Esophagus squamous epithelium (tissue), 4 donors: ENCODE results near the gene KPTN.

ENCODE experiments used
- POLR2A ChIP-seq, 4 donors: fragments of 450-650 bp; IDR thresholded peaks; one replicate each; pipeline ENCODE4 v1.6.1; 2017; ENCODE audit warnings: antibody characterized with exemption in 4 of 4, mild to moderate bottlenecking in 4 of 4, moderate library complexity in 3 of 4
- TF ChIP-seq, protein P1 (sequence below), 6 experiments: fragments of 450-650 bp in 4 of 6; fragments of 200-600 bp in 2 of 6; sonication (generic) in 2 of 6; IDR thresholded peaks; one replicate each; pipeline ENCODE4 v1.5.1; 2016 to 2019; ENCODE audit warnings: antibody characterized with exemption in 6 of 6, mild to moderate bottlenecking in 4 of 6, moderate library complexity in 4 of 6

DNA sequence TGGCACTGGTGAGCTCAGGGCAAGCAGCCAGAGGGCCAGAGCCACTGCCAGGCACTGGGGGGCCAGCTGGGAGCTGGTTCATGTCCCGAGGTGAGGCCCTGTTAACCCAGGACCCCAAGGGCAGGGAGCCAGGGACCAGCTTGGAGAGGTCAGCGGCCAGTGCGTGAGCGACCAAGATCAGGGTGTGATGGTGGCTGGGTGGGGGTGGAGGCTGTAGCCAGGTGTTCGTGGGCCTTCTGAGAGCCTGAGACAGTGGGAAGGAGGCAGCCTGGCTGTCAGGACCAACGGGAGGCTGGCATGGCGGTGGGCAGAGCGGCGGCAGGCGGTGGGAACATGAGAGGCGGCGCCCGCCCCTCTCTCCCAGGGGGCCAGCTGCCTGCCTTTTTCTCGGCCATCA lies 8.1 kb upstream of the KPTN start:
- TF ChIP-seq, protein P1, sequence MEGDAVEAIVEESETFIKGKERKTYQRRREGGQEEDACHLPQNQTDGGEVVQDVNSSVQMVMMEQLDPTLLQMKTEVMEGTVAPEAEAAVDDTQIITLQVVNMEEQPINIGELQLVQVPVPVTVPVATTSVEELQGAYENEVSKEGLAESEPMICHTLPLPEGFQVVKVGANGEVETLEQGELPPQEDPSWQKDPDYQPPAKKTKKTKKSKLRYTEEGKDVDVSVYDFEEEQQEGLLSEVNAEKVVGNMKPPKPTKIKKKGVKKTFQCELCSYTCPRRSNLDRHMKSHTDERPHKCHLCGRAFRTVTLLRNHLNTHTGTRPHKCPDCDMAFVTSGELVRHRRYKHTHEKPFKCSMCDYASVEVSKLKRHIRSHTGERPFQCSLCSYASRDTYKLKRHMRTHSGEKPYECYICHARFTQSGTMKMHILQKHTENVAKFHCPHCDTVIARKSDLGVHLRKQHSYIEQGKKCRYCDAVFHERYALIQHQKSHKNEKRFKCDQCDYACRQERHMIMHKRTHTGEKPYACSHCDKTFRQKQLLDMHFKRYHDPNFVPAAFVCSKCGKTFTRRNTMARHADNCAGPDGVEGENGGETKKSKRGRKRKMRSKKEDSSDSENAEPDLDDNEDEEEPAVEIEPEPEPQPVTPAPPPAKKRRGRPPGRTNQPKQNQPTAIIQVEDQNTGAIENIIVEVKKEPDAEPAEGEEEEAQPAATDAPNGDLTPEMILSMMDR (IDR thresholded peaks at IDR 0.05) = no peak
- TF ChIP-seq POLR2A (IDR thresholded peaks at IDR 0.05) = no peak
